B cell (primary cell): ENCODE data around the gene CATSPER1. TPM values are rescaled to one million over a fixed set of nuclear protein-coding genes. Genes with fewer than 3 reads are reported as not detected.

Experiments
- ATAC-seq: fragments of 200-7000 bp; cut with Tn5 transposase; one replicate; pipeline ENCODE4 v1.10.0; 2021; ENCODE audit warnings: low read depth, mild to moderate bottlenecking, moderate number of reproducible peaks, moderate library complexity
- CTCF ChIA-PET: fragments of 350-600 bp; sonication (Branson Sonifier 250); formaldehyde crosslinking; loops from one replicate; lab custom pipeline; 2021; ENCODE audit warnings: antibody characterized with exemption, inconsistent platforms; lab: Charles Lee
- POLR2A ChIA-PET: fragments of 350-600 bp; sonication (Branson Sonifier 250); formaldehyde crosslinking; loops from one replicate; lab custom pipeline; 2021; ENCODE audit warnings: antibody characterized with exemption; lab: Charles Lee
- DNase-seq: peaks from one replicate; pipeline ENCODE4 v3.0.0; 2013
- H2AFZ ChIP-seq: 2 replicates; pipeline ENCODE4 v1.6.1; 2012; ENCODE audit warnings: mild to moderate bottlenecking, low read depth, low read length; ENCODE audit not compliant: insufficient read depth, poor library complexity, severe bottlenecking
- H3K27ac ChIP-seq, 2 donors: 1 replicate in 1 of 2; 2 replicates in 1 of 2; pipeline ENCODE4 v1.5.1; 2012 to 2013; ENCODE audit warnings: low read length in 2 of 2, mild to moderate bottlenecking in 2 of 2, moderate library complexity in 1 of 2
- H3K27me3 ChIP-seq, 4 experiments: fragments of 200-600 bp in 1 of 4; sonication (generic) in 1 of 4; replicated peaks in 1 of 4; 1 replicate in 2 of 4; 2 replicates in 2 of 4; pipeline versions ENCODE4 v1.6.1 to v1.7.0; 2013 to 2016; ENCODE audit warnings: low read length in 3 of 4, mild to moderate bottlenecking in 2 of 4, mixed read lengths in 1 of 4, moderate library complexity in 1 of 4; ENCODE audit not compliant: insufficient read depth in 4 of 4, control insufficient read depth in 3 of 4; ENCODE audit errors: control extremely low read depth in 1 of 4
- H3K36me3 ChIP-seq, 2 experiments: replicated peaks in 1 of 2; 1 replicate in 1 of 2; 2 replicates in 1 of 2; pipeline versions ENCODE4 v1.6.1 to v1.7.1; 2013; ENCODE audit warnings: low read length in 1 of 2; ENCODE audit not compliant: insufficient read depth in 2 of 2, control insufficient read depth in 1 of 2; ENCODE audit errors: control extremely low read depth in 1 of 2, extremely low read depth in 1 of 2
- H3K4me1 ChIP-seq, 2 donors: fragments of 200-600 bp in 1 of 2; sonication (generic) in 1 of 2; 1 replicate in 1 of 2; 2 replicates in 1 of 2; pipeline versions ENCODE4 v1.5.1 to v1.6.1; 2013 to 2017; ENCODE audit warnings: low read length in 2 of 2; ENCODE audit not compliant: control insufficient read depth in 2 of 2, insufficient read depth in 2 of 2
- H3K4me2 ChIP-seq: replicated peaks from 2 replicates; pipeline ENCODE3; 2012; ENCODE audit warnings: mild to moderate bottlenecking, low read depth, low read length; ENCODE audit not compliant: poor library complexity, severe bottlenecking
- H3K4me3 ChIP-seq, 5 experiments: fragments of 200-600 bp in 1 of 5; sonication (generic) in 1 of 5; 1 replicate in 3 of 5; 2 replicates in 2 of 5; pipeline versions ENCODE4 v1.5.1 to v1.7.0; 2011 to 2016; ENCODE audit warnings: low read length in 4 of 5, mild to moderate bottlenecking in 4 of 5, low read depth in 2 of 5, control low read depth in 1 of 5, moderate library complexity in 1 of 5; ENCODE audit not compliant: insufficient read depth in 1 of 5; ENCODE audit errors: control extremely low read depth in 1 of 5, extremely low read depth in 1 of 5
- H3K79me2 ChIP-seq: fragments of 200-600 bp; sonication (generic); one replicate; pipeline ENCODE4 v1.6.0; 2016; ENCODE audit warnings: low read length; ENCODE audit not compliant: control insufficient read depth, insufficient read depth
- H3K9ac ChIP-seq: fragments of 200-600 bp; sonication (generic); 2 replicates; pipeline ENCODE4 v1.6.1; 2017; ENCODE audit warnings: mild to moderate bottlenecking, low read length, moderate library complexity
- H3K9me3 ChIP-seq, 3 donors: one replicate each; pipeline versions ENCODE4 v1.6.1 to v1.7.1; 2013; ENCODE audit warnings: low read length in 2 of 3; ENCODE audit not compliant: control insufficient read depth in 2 of 3, insufficient read depth in 1 of 3; ENCODE audit errors: control extremely low read depth in 1 of 3
- H4K20me1 ChIP-seq: 2 replicates; pipeline ENCODE4 v1.6.0; 2012; ENCODE audit warnings: mild to moderate bottlenecking, low read length; ENCODE audit not compliant: insufficient read depth, control insufficient read depth, poor library complexity, severe bottlenecking
- H3K27ac Mint-ChIP-seq: one replicate; pipeline ENCODE4 v1.8.0; 2021; ENCODE audit warnings: mixed read lengths
- H3K27me3 Mint-ChIP-seq: one replicate; pipeline ENCODE4 v1.8.0; 2021; ENCODE audit warnings: mixed read lengths
- H3K4me1 Mint-ChIP-seq: one replicate; pipeline ENCODE4 v1.8.0; 2021; ENCODE audit warnings: mixed read lengths
- H3K4me3 Mint-ChIP-seq: one replicate; pipeline ENCODE4 v1.8.0; 2021; ENCODE audit warnings: mixed read lengths
- H3K9me3 Mint-ChIP-seq: one replicate; pipeline ENCODE4 v1.8.0; 2022; ENCODE audit warnings: mixed read lengths; ENCODE audit not compliant: insufficient read depth
- EZH2 ChIP-seq: IDR thresholded peaks from 2 replicates; pipeline ENCODE4 v1.6.1; 2012; ENCODE audit warnings: borderline replicate concordance, low read depth, mild to moderate bottlenecking, moderate library complexity, low read length; ENCODE audit not compliant: insufficient read depth, poor library complexity, severe bottlenecking
- WGBS: methylation state at CpG from one replicate; pipeline ENCODE4 v1.1.5; 2013; ENCODE audit warnings: missing lambda C conversion rate; ENCODE audit not compliant: insufficient coverage; 5-methylcytosine and 5-hydroxymethylcytosine counted together
- intact Hi-C: fragments of 100-400 bp; cut with micrococcal nuclease; formaldehyde crosslinking; loops from one replicate; pipeline ENCODE4 v1.10.0; 2022
- polyA plus RNA-seq: library from polyadenylated mRNA; depleted of rRNA; stranded (reverse); fragments of >200 nt; gene quantifications from 2 replicates; pipeline ENCODE4 v1.2.3, GENCODE V29; 2012
- total RNA-seq, 2 donors: library from RNA; stranded (reverse); fragments of 120-200 nt in 1 of 2; gene quantifications; 1 replicate in 1 of 2; 2 replicates in 1 of 2; pipeline versions ENCODE4 v1.2.3 to v1.2.4, GENCODE V29; 2013 to 2022
- TF ChIP-seq, protein P1 (sequence below): fragments of 200-600 bp; IDR thresholded peaks from one replicate; pipeline ENCODE4 v1.8.0; 2022; ENCODE audit warnings: antibody characterized with exemption, mild to moderate bottlenecking

The CATSPER1 gene
- total and polyA plus RNA-seq, 2 donors (not counting 1 experiment from before 2014, with no cell fraction given) = not detected

DNA sequence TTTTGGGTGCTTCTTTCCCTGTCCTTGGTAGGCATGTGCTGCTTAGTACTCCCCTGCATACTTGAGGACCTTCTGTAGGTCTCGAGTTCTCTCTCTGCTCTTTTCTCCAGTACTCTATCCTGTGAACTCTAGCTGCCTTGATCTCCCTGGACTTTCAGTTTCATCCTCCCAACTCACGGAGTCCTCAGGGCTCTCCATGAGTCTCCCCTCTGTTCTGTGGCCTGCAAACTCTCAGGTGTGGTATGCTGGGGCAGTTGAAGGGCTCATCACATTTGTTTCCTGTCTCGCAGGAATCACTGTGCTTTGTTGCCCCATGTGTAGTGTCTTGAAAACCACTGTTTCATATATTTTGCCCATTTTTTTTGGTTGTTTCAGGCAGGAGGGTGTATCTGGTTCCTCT is 40.5 kb upstream of the CATSPER1 start:
- Histone ChIP-seq H4K20me1 (peaks cover 25% of the 10 kb centered on the region), H3K4me1 (peaks cover 27 to 38% of the 10 kb centered on the region in 2 donors), H3K4me3 (no peak overlapping the region), H3K9ac (no peak overlapping the region), H3K27ac (peak overlapping the region; percentile 7 to 58), H3K9me3 (no peaks in the 10 kb centered on the region), H3K27me3 (no peaks in the 10 kb centered on the region), H3K4me2 (no peak overlapping the region), H3K36me3 (peaks cover 4 to 71% of the 10 kb centered on the region in 2 experiments), H3K79me2 (peaks cover 34% of the 10 kb centered on the region), H2AFZ (no peak overlapping the region)
- ChIA-PET POLR2A (interaction anchor here (3.1 kb wide), 1 partner anchor 66 kb away, joined by 12 read pairs; no protein-coding TSS in a partner anchor), CTCF (interaction anchor here (0.8 to 7.4 kb wide), 12 partner anchors 7 to 103 kb away, joined by 3 to 98 read pairs (median 32); partner anchors contain the start of gene SF3B2)
- Mint-ChIP-seq H3K27me3 (no peaks in the 10 kb centered on the region), H3K9me3 (no peaks in the 10 kb centered on the region), H3K4me1 (peaks cover 46% of the 10 kb centered on the region), H3K27ac (peak overlapping the region; percentile 47), H3K4me3 (no peak overlapping the region)
- intact Hi-C loops = no loop called here
- 43% methylated on average over 1 of the region's 3 CpGs for WGBS
- TF ChIP-seq EZH2 = no peak
- TF ChIP-seq, protein P1, sequence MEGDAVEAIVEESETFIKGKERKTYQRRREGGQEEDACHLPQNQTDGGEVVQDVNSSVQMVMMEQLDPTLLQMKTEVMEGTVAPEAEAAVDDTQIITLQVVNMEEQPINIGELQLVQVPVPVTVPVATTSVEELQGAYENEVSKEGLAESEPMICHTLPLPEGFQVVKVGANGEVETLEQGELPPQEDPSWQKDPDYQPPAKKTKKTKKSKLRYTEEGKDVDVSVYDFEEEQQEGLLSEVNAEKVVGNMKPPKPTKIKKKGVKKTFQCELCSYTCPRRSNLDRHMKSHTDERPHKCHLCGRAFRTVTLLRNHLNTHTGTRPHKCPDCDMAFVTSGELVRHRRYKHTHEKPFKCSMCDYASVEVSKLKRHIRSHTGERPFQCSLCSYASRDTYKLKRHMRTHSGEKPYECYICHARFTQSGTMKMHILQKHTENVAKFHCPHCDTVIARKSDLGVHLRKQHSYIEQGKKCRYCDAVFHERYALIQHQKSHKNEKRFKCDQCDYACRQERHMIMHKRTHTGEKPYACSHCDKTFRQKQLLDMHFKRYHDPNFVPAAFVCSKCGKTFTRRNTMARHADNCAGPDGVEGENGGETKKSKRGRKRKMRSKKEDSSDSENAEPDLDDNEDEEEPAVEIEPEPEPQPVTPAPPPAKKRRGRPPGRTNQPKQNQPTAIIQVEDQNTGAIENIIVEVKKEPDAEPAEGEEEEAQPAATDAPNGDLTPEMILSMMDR = no peak
- ATAC-seq (no peak), DNase-seq (no peak)

DNA sequence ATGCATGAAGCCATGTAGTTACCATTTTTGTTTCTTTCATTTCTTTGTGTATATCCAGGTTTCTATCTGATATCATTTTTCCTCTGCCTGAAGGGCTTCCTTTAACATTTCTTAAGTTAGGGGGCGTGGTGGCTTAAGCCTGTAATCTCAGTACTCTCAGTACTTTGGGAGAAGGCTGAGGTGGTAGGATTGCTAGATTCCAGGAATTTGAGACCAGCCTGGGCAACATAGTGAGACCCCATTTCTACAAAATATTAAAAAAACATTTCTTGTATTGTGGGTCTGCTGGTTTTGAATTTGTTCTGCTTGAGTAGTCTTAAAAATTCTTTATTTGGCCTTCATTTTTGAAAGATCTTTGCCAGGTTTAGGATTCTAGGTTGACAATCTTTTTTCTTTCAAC is 38.3 kb upstream of the CATSPER1 start:
- Histone ChIP-seq H3K27ac (no peak overlapping the region), H3K9ac (no peak overlapping the region), H3K27me3 (no peaks in the 10 kb centered on the region), H3K9me3 (no peaks in the 10 kb centered on the region), H3K4me3 (no peak overlapping the region), H4K20me1 (peaks cover 16% of the 10 kb centered on the region), H3K4me2 (no peak overlapping the region), H3K4me1 (peaks cover 22 to 36% of the 10 kb centered on the region in 2 donors), H2AFZ (no peak overlapping the region), H3K79me2 (peaks cover 32% of the 10 kb centered on the region), H3K36me3 (peaks cover 4 to 92% of the 10 kb centered on the region in 2 experiments)
- ATAC-seq (no peak), DNase-seq (no peak)
- WGBS = no CpG with 5 or more reads among the region's 1 CpG
- CTCF ChIA-PET = interaction anchor here (1.0 to 7.1 kb wide), 7 partner anchors 11 to 74 kb away, joined by 3 to 78 read pairs (median 6); partner anchors contain the start of gene SF3B2
- POLR2A ChIA-PET = no interaction called here
- no peak overlapping the region for H3K4me3 Mint-ChIP-seq
- no peaks in the 10 kb centered on the region for H3K27me3 Mint-ChIP-seq
- peaks cover 50% of the 10 kb centered on the region for H3K4me1 Mint-ChIP-seq
- no peak overlapping the region for H3K27ac Mint-ChIP-seq
- intact Hi-C loops = no loop called here
- TF ChIP-seq, protein P1 = no peak
- TF ChIP-seq EZH2 = no peak
- no peaks in the 10 kb centered on the region for H3K9me3 Mint-ChIP-seq
